ENCODE data around the gene L3MBTL1. TPM values are rescaled to one million over a fixed set of nuclear protein-coding genes. Genes with fewer than 3 reads are reported as not detected.
"Not testable (repeated sequence)": the region's sequence is repeated elsewhere in the genome, so short reads cannot be mapped to it uniquely, and the experiment has no call there.

The L3MBTL1 gene
- total RNA-seq, 1 donor from 2014 or later = 13.1 TPM

- Histone ChIP-seq H3K27me3 (no peaks in the 10 kb centered on the region), H3K36me3 (no peaks in the 10 kb centered on the region), H3K4me3 (no peak overlapping the region), H3K4me1 (no peaks in the 10 kb centered on the region), H3K27ac (no peak overlapping the region), H3K9me3 (no peaks in the 10 kb centered on the region)
- TF ChIP-seq CTCF (IDR thresholded peaks at IDR 0.05) = no peak
- intact Hi-C loops (cut with DNase I) = no loop called here
- no peak for DNase-seq (ENCODE audit: low spot score in 2 of 2)
Measured at GRCh38 chr20:43583133-43583864, 75.8 kb downstream of the L3MBTL1 start.

GRCh38 chr20:43583982-43584432 lies 76.5 kb downstream of the L3MBTL1 start:
- TF ChIP-seq CTCF (IDR thresholded peaks at IDR 0.05) = no peak
- no peaks in the 10 kb centered on the region for H3K27me3 ChIP-seq
- peak; percentile 27 to 82 for DNase-seq (ENCODE audit: low spot score in 2 of 2)
- no peaks in the 10 kb centered on the region for H3K4me1 ChIP-seq
- no peaks in the 10 kb centered on the region for H3K9me3 ChIP-seq
- H3K36me3 ChIP-seq = no peaks in the 10 kb centered on the region
- H3K27ac ChIP-seq = no peak overlapping the region
- no peak overlapping the region for H3K4me3 ChIP-seq
- intact Hi-C loops (cut with DNase I) = no loop called here

GRCh38 chr20:43584448-43585136 lies 77.1 kb downstream of the L3MBTL1 start:
- intact Hi-C loops (cut with DNase I) = no loop called here
- no peak for TF ChIP-seq CTCF (IDR thresholded peaks at IDR 0.05)

GRCh38 chr20:43586641-43587040 lies 79.1 kb downstream of the L3MBTL1 start:
- no peaks in the 10 kb centered on the region for H3K36me3 ChIP-seq
- no peak overlapping the region for H3K4me3 ChIP-seq
- no peaks in the 10 kb centered on the region for H3K27me3 ChIP-seq
- no peak overlapping the region for H3K27ac ChIP-seq
- H3K4me1 ChIP-seq = peaks cover 4 to 6% of the 10 kb centered on the region in 2 donors
- TF ChIP-seq CTCF (IDR thresholded peaks at IDR 0.05) = no peak
- no peaks in the 10 kb centered on the region for H3K9me3 ChIP-seq
- intact Hi-C loops (cut with DNase I) = no loop called here
- DNase-seq (ENCODE audit: low spot score in 2 of 2) = no peak

More at GRCh38 chr20:43584448-43585136, 77.1 kb downstream of the L3MBTL1 start:
- no peak overlapping the region for H3K27ac ChIP-seq
- H3K4me3 ChIP-seq = no peak overlapping the region
- H3K27me3 ChIP-seq = no peaks in the 10 kb centered on the region
- no peaks in the 10 kb centered on the region for H3K4me1 ChIP-seq
- H3K9me3 ChIP-seq = no peaks in the 10 kb centered on the region
- DNase-seq (ENCODE audit: low spot score in 2 of 2) = no peak
- no peaks in the 10 kb centered on the region for H3K36me3 ChIP-seq

GRCh38 chr20:43588526-43588925 lies 81.0 kb downstream of the L3MBTL1 start:
- H3K27ac ChIP-seq; H3K4me3 ChIP-seq; H3K9me3 ChIP-seq; H3K36me3 ChIP-seq; DNase-seq (ENCODE audit: low spot score in 2 of 2); H3K27me3 ChIP-seq; intact Hi-C loops (cut with DNase I): not testable (repeated sequence)
- peaks cover 6 to 12% of the 10 kb centered on the region in 2 donors for H3K4me1 ChIP-seq

- intact Hi-C loops (cut with DNase I) = loop anchor here (1.0 to 10.0 kb wide), 3 partner anchors 133 to 1385 kb away; partner anchors contain the start of genes OSER1 and SRSF6
- Histone ChIP-seq H3K9me3 (no peaks in the 10 kb centered on the region), H3K4me3 (peak overlapping the region; percentile 87 to 93), H3K27me3 (no peaks in the 10 kb centered on the region), H3K4me1 (peaks cover 6 to 12% of the 10 kb centered on the region in 2 donors), H3K36me3 (peaks cover 5 to 6% of the 10 kb centered on the region in 2 donors), H3K27ac (peak overlapping the region; percentile 75 to 85)
- no peak for DNase-seq (ENCODE audit: low spot score in 2 of 2)
- no peak for TF ChIP-seq CTCF (IDR thresholded peaks at IDR 0.05)
Measured at GRCh38 chr20:43590036-43590391, 82.5 kb downstream of the L3MBTL1 start.
